DND-41 (cell line): ENCODE results near the gene RAE1.

ENCODE experiments used
- CTCF ChIP-seq: IDR thresholded peaks from 2 replicates; pipeline ENCODE4 v1.5.1; 2012; ENCODE audit warnings: borderline replicate concordance, low read length, moderate library complexity, mild to moderate bottlenecking; ENCODE audit not compliant: poor library complexity, severe bottlenecking; ENCODE audit errors: extremely low read depth
- EZH2 ChIP-seq: IDR thresholded peaks from 3 replicates; pipeline ENCODE4 v1.6.1; 2012; ENCODE audit warnings: borderline replicate concordance, low read depth, mild to moderate bottlenecking, moderate library complexity, low read length, inconsistent platforms; ENCODE audit not compliant: severe bottlenecking

- no peak for TF ChIP-seq CTCF
- no peak for TF ChIP-seq EZH2
These were observed 70.5 kb downstream of the RAE1 start for GRCh38 chr20:57421253-57422220.
